Kidney epithelial cell (primary cell): ENCODE measurements around the gene MMP24. TPM values are rescaled to one million over a fixed set of nuclear protein-coding genes. Genes with fewer than 3 reads are reported as not detected.

ENCODE experiments used
- DNase-seq: peaks from one replicate; pipeline ENCODE4 v3.0.0-alpha.2; 2010; ENCODE audit warnings: low read depth
- H3K27me3 ChIP-seq: 2 replicates; pipeline ENCODE4 v1.6.0; 2011; ENCODE audit warnings: low read length; ENCODE audit not compliant: control insufficient read depth, insufficient read depth
- H3K36me3 ChIP-seq: 2 replicates; pipeline ENCODE4 v1.5.1; 2011; ENCODE audit warnings: low read length; ENCODE audit not compliant: control insufficient read depth, insufficient read depth
- H3K4me3 ChIP-seq: 2 replicates; pipeline ENCODE4 v1.5.1; 2011; ENCODE audit warnings: low read depth, mild to moderate bottlenecking, control low read depth, low read length
- total RNA-seq: library from RNA; depleted of rRNA; stranded (reverse); fragments of >200 nt; gene quantifications from 2 replicates; pipeline ENCODE4 v1.2.3, GENCODE V29; 2015
- TF ChIP-seq, protein P1 (sequence below): IDR thresholded peaks from 2 replicates; pipeline ENCODE4 v1.5.1; 2011; ENCODE audit warnings: mild to moderate bottlenecking, moderate library complexity, low read length, control low read depth, inconsistent platforms; ENCODE audit not compliant: insufficient read depth, poor library complexity, severe bottlenecking

The MMP24 gene
- total RNA-seq, 1 donor from 2014 or later = 6.9 TPM

DNA sequence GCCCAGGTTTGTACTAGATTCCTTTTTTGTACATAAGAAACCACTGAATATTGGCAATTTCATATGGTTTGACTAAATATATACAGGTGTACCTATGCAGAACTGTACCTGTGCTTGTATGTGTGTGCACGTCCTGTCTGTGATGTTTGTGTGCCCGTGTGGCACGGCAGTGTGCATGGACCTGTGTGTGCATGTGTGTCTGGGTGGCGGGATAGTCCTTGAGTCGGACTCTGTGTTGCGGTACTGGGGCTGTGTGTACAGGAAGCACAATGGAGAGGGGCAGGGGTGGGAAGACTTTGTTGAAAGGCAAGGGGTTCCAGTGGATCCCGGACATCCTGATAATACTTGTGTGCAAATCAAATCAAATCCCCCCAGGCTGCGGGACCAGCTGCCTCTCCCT, 69.2 kb downstream of the MMP24 start:
- H3K36me3 ChIP-seq = no peaks in the 10 kb centered on the region
- no peaks in the 10 kb centered on the region for H3K27me3 ChIP-seq
- no peak overlapping the region for H3K4me3 ChIP-seq
- TF ChIP-seq, protein P1, sequence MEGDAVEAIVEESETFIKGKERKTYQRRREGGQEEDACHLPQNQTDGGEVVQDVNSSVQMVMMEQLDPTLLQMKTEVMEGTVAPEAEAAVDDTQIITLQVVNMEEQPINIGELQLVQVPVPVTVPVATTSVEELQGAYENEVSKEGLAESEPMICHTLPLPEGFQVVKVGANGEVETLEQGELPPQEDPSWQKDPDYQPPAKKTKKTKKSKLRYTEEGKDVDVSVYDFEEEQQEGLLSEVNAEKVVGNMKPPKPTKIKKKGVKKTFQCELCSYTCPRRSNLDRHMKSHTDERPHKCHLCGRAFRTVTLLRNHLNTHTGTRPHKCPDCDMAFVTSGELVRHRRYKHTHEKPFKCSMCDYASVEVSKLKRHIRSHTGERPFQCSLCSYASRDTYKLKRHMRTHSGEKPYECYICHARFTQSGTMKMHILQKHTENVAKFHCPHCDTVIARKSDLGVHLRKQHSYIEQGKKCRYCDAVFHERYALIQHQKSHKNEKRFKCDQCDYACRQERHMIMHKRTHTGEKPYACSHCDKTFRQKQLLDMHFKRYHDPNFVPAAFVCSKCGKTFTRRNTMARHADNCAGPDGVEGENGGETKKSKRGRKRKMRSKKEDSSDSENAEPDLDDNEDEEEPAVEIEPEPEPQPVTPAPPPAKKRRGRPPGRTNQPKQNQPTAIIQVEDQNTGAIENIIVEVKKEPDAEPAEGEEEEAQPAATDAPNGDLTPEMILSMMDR = no peak
- DNase-seq = no peak

DNA sequence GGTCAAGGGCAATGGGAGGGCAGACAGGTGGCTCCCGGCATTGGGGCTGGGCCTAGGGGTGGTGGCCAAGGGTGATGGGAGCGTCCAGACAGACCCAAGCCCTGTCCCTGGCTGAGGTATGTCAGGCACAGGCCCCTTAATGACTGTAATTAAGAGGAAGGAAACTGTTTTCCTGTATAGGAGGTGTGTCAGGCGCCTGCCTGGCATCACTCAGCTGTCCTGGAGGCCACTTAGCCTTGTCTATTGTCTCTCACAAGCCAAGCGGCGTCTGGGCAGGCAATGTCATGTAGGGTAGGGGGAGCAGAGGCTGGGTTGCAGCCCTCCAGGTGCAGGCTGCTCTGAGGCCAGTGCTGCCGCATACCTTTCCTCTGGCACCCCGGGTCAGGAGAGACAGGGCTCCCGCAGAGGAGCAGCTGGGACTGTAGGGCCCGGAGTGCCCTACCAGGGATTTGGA, 69.6 kb downstream of the MMP24 start:
- TF ChIP-seq, protein P1 = no peak

DNA sequence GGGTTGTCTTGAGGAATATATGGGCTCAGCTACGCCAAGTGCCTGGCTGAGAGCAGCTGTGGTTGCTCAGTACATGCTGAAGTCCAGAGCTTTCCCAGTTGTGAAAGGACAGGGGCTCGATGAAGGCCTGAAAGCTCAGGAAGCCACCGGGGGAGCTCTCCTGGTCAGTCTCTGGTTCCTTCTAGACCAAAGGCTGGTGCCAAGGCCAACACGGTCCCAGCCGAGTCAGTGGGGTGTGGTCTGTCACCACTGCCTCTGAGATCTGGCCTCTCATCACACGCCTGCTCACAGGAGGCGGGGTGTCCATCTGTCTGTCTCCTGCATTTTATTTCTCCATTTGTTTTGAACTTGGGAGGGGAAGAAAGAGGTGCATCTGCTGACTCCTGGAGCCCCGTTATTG, 70.7 kb downstream of the MMP24 start:
- no peak overlapping the region for H3K4me3 ChIP-seq
- H3K27me3 ChIP-seq = no peaks in the 10 kb centered on the region
- H3K36me3 ChIP-seq = peaks cover under 1% of the 10 kb centered on the region
- TF ChIP-seq, protein P1 = no peak
- no peak for DNase-seq

More for the DNA sequence above, 69.6 kb downstream of the MMP24 start:
- H3K4me3 ChIP-seq = no peak overlapping the region
- no peaks in the 10 kb centered on the region for H3K36me3 ChIP-seq
- no peak for DNase-seq
- no peaks in the 10 kb centered on the region for H3K27me3 ChIP-seq

DNA sequence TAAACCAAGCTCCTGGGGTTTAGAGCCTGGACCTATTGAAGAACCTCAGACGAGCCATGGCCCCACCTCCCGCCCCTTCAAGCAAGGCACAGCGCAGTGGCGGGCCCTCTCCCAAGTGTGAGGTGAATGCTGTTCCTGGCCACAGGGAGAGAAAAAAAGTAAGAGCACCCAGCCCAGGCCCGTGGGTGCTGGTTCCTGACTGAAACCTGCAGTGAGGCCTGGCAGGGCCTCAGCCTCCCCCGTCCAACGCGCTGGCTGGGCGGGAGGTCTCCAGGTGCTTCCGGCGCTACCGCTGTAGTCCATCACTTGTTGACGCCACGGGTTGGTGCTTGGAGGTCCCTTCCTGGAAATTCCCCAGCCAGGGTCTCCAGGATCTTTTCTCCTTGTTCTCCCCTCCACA, 71.2 kb downstream of the MMP24 start:
- H3K36me3 ChIP-seq = peaks cover 1% of the 10 kb centered on the region

GRCh38 chr20:35298264-35298663, 71.8 kb downstream of the MMP24 start:
- no peak for DNase-seq
- TF ChIP-seq, protein P1 = no peak
- no peak overlapping the region for H3K4me3 ChIP-seq

More for the DNA sequence above, 71.2 kb downstream of the MMP24 start:
- no peak for DNase-seq
- H3K27me3 ChIP-seq = no peaks in the 10 kb centered on the region
- TF ChIP-seq, protein P1 = no peak
- H3K4me3 ChIP-seq = no peak overlapping the region

GRCh38 chr20:35299780-35300179, 73.3 kb downstream of the MMP24 start:
- H3K4me3 ChIP-seq = no peak overlapping the region
- DNase-seq = no peak
- no peaks in the 10 kb centered on the region for H3K27me3 ChIP-seq
- TF ChIP-seq, protein P1 = no peak
- H3K36me3 ChIP-seq = peaks cover 1% of the 10 kb centered on the region

More at GRCh38 chr20:35298264-35298663, 71.8 kb downstream of the MMP24 start:
- Histone ChIP-seq H3K27me3 (no peaks in the 10 kb centered on the region), H3K36me3 (peaks cover 1% of the 10 kb centered on the region)
